ENCODE results near the gene RAB19. TPM values are rescaled to one million over a fixed set of nuclear protein-coding genes. Genes with fewer than 3 reads are reported as not detected.

RAB19 gene
- total and polyA plus RNA-seq, 9 of the 15 experiments (the other 6 are each of a cell fraction or from before 2014, with no cell fraction given), result not detected

GRCh38 chr7:140415361-140415760 is 11.5 kb downstream of the RAB19 start:
- TF ChIP-seq EZH2 (IDR thresholded peaks at IDR 0.05; ENCODE audit: borderline replicate concordance, low read depth, low read length) (no peak), ZNF699 (CRISPR knock-in tag; IDR thresholded peaks at IDR 0.05; ENCODE audit: insufficient replicate concordance) (no peak), MYBL2 (IDR thresholded peaks at IDR 0.05; ENCODE audit: low read depth) (no peak), MYBL2 (CRISPR knock-in tag; IDR thresholded peaks at IDR 0.05; ENCODE audit: borderline replicate concordance) (no peak), EWSR1 (IDR thresholded peaks at IDR 0.05; ENCODE audit: borderline replicate concordance, low read depth, partially characterized antibody) (no peak), HMGXB4 (CRISPR knock-in tag; IDR thresholded peaks at IDR 0.05) (no peak), SMAD3 (CRISPR knock-in tag; conservative IDR thresholded peaks at IDR 0.05) (no peak), ZNF165 (CRISPR knock-in tag; IDR thresholded peaks at IDR 0.05; ENCODE audit: borderline replicate concordance) (no peak), SNRNP70 (optimal IDR thresholded peaks at IDR 0.05; ENCODE audit: low read depth, low read length) (no peak), CBX2 (IDR thresholded peaks at IDR 0.05; ENCODE audit: insufficient read depth, low read length, poor library complexity, severe bottlenecking) (no peak)
- Histone ChIP-seq H4K20me1 (replicated peaks; ENCODE audit: control insufficient read depth, insufficient read depth, low read length) (0 out of 2 replicates have a peak, but pooled peaks cover 3% of the 10 kb centered on the region), H3K9me1 (ENCODE audit: control insufficient read depth, insufficient read depth, low read length) (no peaks in the 10 kb centered on the region), H3K4me3 (no peak overlapping the region), H3K36me3 (ENCODE audit: control insufficient read depth, insufficient read depth, low read length) (no peaks in the 10 kb centered on the region), H2AFZ (ENCODE audit: low read depth, low read length) (no peak overlapping the region), H3K9ac (ENCODE audit: insufficient read depth in 1 of 2, low read depth in 2 of 2, low read length in 2 of 2) (no peak overlapping the region), H3K9me3 (replicated peaks; ENCODE audit: control insufficient read depth, insufficient read depth, low read depth, low read length) (no peaks in the 10 kb centered on the region), H3K27ac (ENCODE audit: extremely low read depth, low read depth, low read length) (no peak overlapping the region), H3K4me2 (ENCODE audit: insufficient read depth, low read length) (no peak overlapping the region), H3K27me3 (ENCODE audit: control insufficient read depth in 2 of 2, insufficient read depth in 2 of 2, low read length in 2 of 2) (peaks cover 26 to 62% of the 10 kb centered on the region in 2 experiments; a peak in 4 of 5 replicates), H3K79me2 (ENCODE audit: control insufficient read depth, insufficient read depth, low read length) (no peaks in the 10 kb centered on the region), H3K4me1 (replicated peaks in 1 of 2; ENCODE audit: control insufficient read depth in 2 of 2, insufficient read depth in 2 of 2, low read length in 2 of 2) (peaks cover 0 to 8% of the 10 kb centered on the region in 2 experiments; a peak in 2 of 5 replicates)
- ATAC-seq, result no peak
- in situ Hi-C loops (cut with MboI), result no loop called here
- ChIA-PET CTCF (ENCODE audit: low intra/inter-chr PET ratio) (no interaction called here), POLR2A (interaction anchor here (1.0 kb wide), 2 partner anchors 11 to 13 kb away, joined by 3 read pairs; partner anchors contain the start of gene RAB19)
- no TSS peak for BruUV-seq (replicated peaks)
- intact Hi-C loops (cut with micrococcal nuclease), result no loop called here
- FAIRE-seq, result no peak
- WGBS (ENCODE audit: insufficient coverage, low coverage, missing lambda C conversion rate), result 36% methylated on average over 3 of the region's 3 CpGs
- no peak for DNase-seq (ENCODE audit: extremely low read depth in 1 of 4, low spot score in 3 of 4)
